Activated naive CD8-positive, alpha-beta T cell treated with anti-CD3 and anti-CD28 coated beads, Interleukin-2, amount 50 U/mL, for 24 hours (primary cell): Measurements from ENCODE around the gene PLAC9.
A peak's percentile ranks its signal among the peaks of the same experiment; 100 is the strongest.

Experiments used
- ATAC-seq: fragments of 150-1000 bp; cut with Tn5 transposase; one replicate; pipeline ENCODE4 v1.10.0; 2021
- DNase-seq: peaks from one replicate; pipeline ENCODE4 v3.0.0; 2021
- H3K27ac Mint-ChIP-seq: one replicate; pipeline ENCODE4 v1.8.0; 2021; ENCODE audit warnings: mild to moderate bottlenecking, mixed read lengths
- H3K27me3 Mint-ChIP-seq: one replicate; pipeline ENCODE4 v1.8.0; 2021; ENCODE audit warnings: mixed read lengths
- H3K36me3 Mint-ChIP-seq: one replicate; pipeline ENCODE4 v1.8.0; 2021; ENCODE audit warnings: low read depth, mixed read lengths
- H3K4me1 Mint-ChIP-seq: one replicate; pipeline ENCODE4 v1.8.0; 2021; ENCODE audit warnings: mixed read lengths
- H3K4me3 Mint-ChIP-seq: one replicate; pipeline ENCODE4 v1.8.0; 2021; ENCODE audit warnings: mild to moderate bottlenecking, moderate library complexity, mixed read lengths
- H3K9me3 Mint-ChIP-seq: one replicate; pipeline ENCODE4 v1.8.0; 2021; ENCODE audit warnings: mixed read lengths

PLAC9 gene

GRCh38 chr10:80161321-80162083 lies 29.0 kb downstream of the PLAC9 start:
- no peak for ATAC-seq
- no peak for DNase-seq
- no peaks in the 10 kb centered on the region for H3K9me3 Mint-ChIP-seq
- H3K27me3 Mint-ChIP-seq: no peaks in the 10 kb centered on the region
- H3K4me1 Mint-ChIP-seq: peaks cover 14% of the 10 kb centered on the region
- peaks cover 48% of the 10 kb centered on the region for H3K36me3 Mint-ChIP-seq
- peak overlapping the region; percentile 37 for H3K27ac Mint-ChIP-seq
- no peak overlapping the region for H3K4me3 Mint-ChIP-seq

GRCh38 chr10:80163741-80164341 lies 31.3 kb downstream of the PLAC9 start:
- Mint-ChIP-seq H3K36me3 (peaks cover 41% of the 10 kb centered on the region), H3K27me3 (no peaks in the 10 kb centered on the region), H3K9me3 (no peaks in the 10 kb centered on the region), H3K4me3 (no peak overlapping the region), H3K27ac (no peak overlapping the region), H3K4me1 (peaks cover 15% of the 10 kb centered on the region)
- DNase-seq: no peak
- no peak for ATAC-seq

- Mint-ChIP-seq H3K4me3 (no peak overlapping the region), H3K36me3 (peaks cover 39% of the 10 kb centered on the region), H3K27me3 (no peaks in the 10 kb centered on the region), H3K27ac (no peak overlapping the region), H3K9me3 (no peaks in the 10 kb centered on the region), H3K4me1 (peaks cover 15% of the 10 kb centered on the region)
- ATAC-seq (no peak), DNase-seq (no peak)
These were observed 32.1 kb downstream of the PLAC9 start for GRCh38 chr10:80164596-80164995.

- peaks cover 37% of the 10 kb centered on the region for H3K36me3 Mint-ChIP-seq
- H3K9me3 Mint-ChIP-seq: no peaks in the 10 kb centered on the region
- peaks cover 15% of the 10 kb centered on the region for H3K4me1 Mint-ChIP-seq
- ATAC-seq: no peak
- no peak for DNase-seq
- no peak overlapping the region for H3K4me3 Mint-ChIP-seq
- peak overlapping the region; percentile 77 for H3K27ac Mint-ChIP-seq
- H3K27me3 Mint-ChIP-seq: no peaks in the 10 kb centered on the region
These were observed 32.6 kb downstream of the PLAC9 start for GRCh38 chr10:80165173-80165572.

GRCh38 chr10:80166581-80167470 lies 34.3 kb downstream of the PLAC9 start:
- ATAC-seq: no peak
- no peaks in the 10 kb centered on the region for H3K9me3 Mint-ChIP-seq
- H3K27me3 Mint-ChIP-seq: no peaks in the 10 kb centered on the region
- peak overlapping the region; percentile 77 for H3K27ac Mint-ChIP-seq
- peaks cover 15% of the 10 kb centered on the region for H3K4me1 Mint-ChIP-seq
- peaks cover 23% of the 10 kb centered on the region for H3K36me3 Mint-ChIP-seq
- H3K4me3 Mint-ChIP-seq: no peak overlapping the region
- DNase-seq: no peak

GRCh38 chr10:80167471-80168161 lies 35.1 kb downstream of the PLAC9 start:
- no peak overlapping the region for H3K4me3 Mint-ChIP-seq
- H3K27me3 Mint-ChIP-seq: no peaks in the 10 kb centered on the region
- no peak overlapping the region for H3K27ac Mint-ChIP-seq
- H3K4me1 Mint-ChIP-seq: peaks cover 15% of the 10 kb centered on the region
- peaks cover 21% of the 10 kb centered on the region for H3K36me3 Mint-ChIP-seq
- no peak for DNase-seq
- H3K9me3 Mint-ChIP-seq: no peaks in the 10 kb centered on the region
- ATAC-seq: no peak

GRCh38 chr10:80168162-80168511 lies 35.6 kb downstream of the PLAC9 start:
- H3K27ac Mint-ChIP-seq: no peak overlapping the region
- no peaks in the 10 kb centered on the region for H3K27me3 Mint-ChIP-seq
- ATAC-seq (no peak), DNase-seq (no peak)
- peaks cover 15% of the 10 kb centered on the region for H3K36me3 Mint-ChIP-seq
- H3K9me3 Mint-ChIP-seq: no peaks in the 10 kb centered on the region
- H3K4me3 Mint-ChIP-seq: no peak overlapping the region
- H3K4me1 Mint-ChIP-seq: peaks cover 15% of the 10 kb centered on the region

GRCh38 chr10:80168679-80169380 lies 36.3 kb downstream of the PLAC9 start:
- Mint-ChIP-seq H3K4me1 (peaks cover 15% of the 10 kb centered on the region), H3K36me3 (peaks cover 12% of the 10 kb centered on the region), H3K27ac (no peak overlapping the region), H3K27me3 (no peaks in the 10 kb centered on the region), H3K4me3 (no peak overlapping the region), H3K9me3 (no peaks in the 10 kb centered on the region)
- no peak for ATAC-seq
- no peak for DNase-seq

- no peak for ATAC-seq
- H3K9me3 Mint-ChIP-seq: no peaks in the 10 kb centered on the region
- H3K4me3 Mint-ChIP-seq: no peak overlapping the region
- no peak for DNase-seq
- peaks cover 15% of the 10 kb centered on the region for H3K4me1 Mint-ChIP-seq
- no peaks in the 10 kb centered on the region for H3K27me3 Mint-ChIP-seq
- no peak overlapping the region for H3K27ac Mint-ChIP-seq
- H3K36me3 Mint-ChIP-seq: peaks cover 11% of the 10 kb centered on the region
These were observed 37.5 kb downstream of the PLAC9 start for GRCh38 chr10:80170026-80170425.

GRCh38 chr10:80170641-80171040 lies 38.1 kb downstream of the PLAC9 start:
- peaks cover 13% of the 10 kb centered on the region for H3K4me1 Mint-ChIP-seq
- no peaks in the 10 kb centered on the region for H3K27me3 Mint-ChIP-seq
- peaks cover 9% of the 10 kb centered on the region for H3K36me3 Mint-ChIP-seq
- H3K9me3 Mint-ChIP-seq: no peaks in the 10 kb centered on the region
- no peak overlapping the region for H3K27ac Mint-ChIP-seq
- H3K4me3 Mint-ChIP-seq: no peak overlapping the region
- no peak for ATAC-seq
- DNase-seq: no peak

GRCh38 chr10:80171248-80171660 lies 38.7 kb downstream of the PLAC9 start:
- Mint-ChIP-seq H3K27ac (no peak overlapping the region), H3K27me3 (no peaks in the 10 kb centered on the region), H3K9me3 (no peaks in the 10 kb centered on the region), H3K4me3 (no peak overlapping the region), H3K36me3 (peaks cover 3% of the 10 kb centered on the region), H3K4me1 (peaks cover 9% of the 10 kb centered on the region)
- DNase-seq (no peak), ATAC-seq (no peak)

GRCh38 chr10:80172896-80173295 lies 40.4 kb downstream of the PLAC9 start:
- no peak for ATAC-seq
- Mint-ChIP-seq H3K4me3 (no peak overlapping the region), H3K4me1 (peaks cover 11% of the 10 kb centered on the region), H3K27me3 (no peaks in the 10 kb centered on the region), H3K27ac (peak overlapping the region; percentile 46), H3K9me3 (no peaks in the 10 kb centered on the region), H3K36me3 (peaks cover 3% of the 10 kb centered on the region)
- DNase-seq: no peak

- Mint-ChIP-seq H3K4me1 (peaks cover 11% of the 10 kb centered on the region), H3K36me3 (peaks cover 3% of the 10 kb centered on the region), H3K27me3 (no peaks in the 10 kb centered on the region), H3K4me3 (no peak overlapping the region), H3K27ac (peak overlapping the region; percentile 46), H3K9me3 (no peaks in the 10 kb centered on the region)
- ATAC-seq (no peak), DNase-seq (no peak)
These were observed 40.9 kb downstream of the PLAC9 start for GRCh38 chr10:80173466-80173865.
